Loucy (cell line): ENCODE results near the gene ODF2.

ENCODE experiments used
- H2AFZ ChIP-seq: fragments of 200-600 bp; sonication (generic); 2 replicates; pipeline ENCODE4 v1.6.0; 2016; ENCODE audit warnings: antibody characterized with exemption, mild to moderate bottlenecking, low read length, moderate library complexity
- H3F3A ChIP-seq: fragments of 200-600 bp; 2 replicates; pipeline ENCODE4 v1.6.0; 2016; ENCODE audit warnings: antibody characterized with exemption, low read depth, mild to moderate bottlenecking
- H3K27me3 ChIP-seq: fragments of 200-600 bp; sonication (generic); 2 replicates; pipeline ENCODE4 v1.6.1; 2014; ENCODE audit warnings: low read length, mild to moderate bottlenecking; ENCODE audit not compliant: insufficient read depth, poor library complexity, severe bottlenecking
- H3K36me3 ChIP-seq: fragments of 200-600 bp; sonication (generic); 2 replicates; pipeline ENCODE4 v1.6.1; 2016; ENCODE audit warnings: low read length; ENCODE audit not compliant: insufficient read depth
- H3K4me1 ChIP-seq: fragments of 200-600 bp; sonication (generic); 2 replicates; pipeline ENCODE4 v1.5.1; 2014; ENCODE audit warnings: low read length, mild to moderate bottlenecking; ENCODE audit not compliant: insufficient read depth, poor library complexity, severe bottlenecking
- H3K4me2 ChIP-seq: fragments of 200-600 bp; sonication (generic); 2 replicates; pipeline ENCODE4 v1.6.0; 2014; ENCODE audit warnings: antibody characterized with exemption, low read length, low read depth, mild to moderate bottlenecking; ENCODE audit not compliant: poor library complexity, severe bottlenecking
- H3K4me3 ChIP-seq: fragments of 200-600 bp; sonication (generic); 2 replicates; pipeline ENCODE4 v1.5.1; 2014; ENCODE audit warnings: low read length, mild to moderate bottlenecking, mixed read lengths; ENCODE audit not compliant: poor library complexity, severe bottlenecking
- H3K79me2 ChIP-seq: fragments of 200-600 bp; sonication (generic); 2 replicates; pipeline ENCODE4 v1.6.1; 2014; ENCODE audit warnings: low read length; ENCODE audit not compliant: insufficient read depth
- H3K9ac ChIP-seq: fragments of 200-600 bp; sonication (generic); 2 replicates; pipeline ENCODE4 v1.6.0; 2014; ENCODE audit warnings: mild to moderate bottlenecking, low read depth, low read length, moderate library complexity; ENCODE audit not compliant: poor library complexity, severe bottlenecking
- H3K9me2 ChIP-seq: fragments of 200-600 bp; sonication (generic); replicated peaks from 2 replicates; pipeline ENCODE4 v1.6.1; 2016; ENCODE audit warnings: low read depth, low read length, mixed read lengths
- H3K9me3 ChIP-seq: fragments of 200-600 bp; sonication (generic); 2 replicates; pipeline ENCODE4 v1.6.1; 2014; ENCODE audit warnings: mild to moderate bottlenecking, antibody characterized with exemption, low read length, low read depth; ENCODE audit not compliant: insufficient read depth
- H4K20me1 ChIP-seq: fragments of 200-600 bp; sonication (generic); 2 replicates; pipeline ENCODE4 v1.6.0; 2014; ENCODE audit warnings: antibody characterized with exemption, low read length, mild to moderate bottlenecking; ENCODE audit not compliant: insufficient read depth, poor library complexity, severe bottlenecking
- CTCF ChIP-seq: fragments of 200-600 bp; sonication (generic); conservative IDR thresholded peaks from 2 replicates; pipeline ENCODE4 v1.5.1; 2014; ENCODE audit warnings: mild to moderate bottlenecking, antibody characterized with exemption, low read length
- EZH2phosphoT487 ChIP-seq: fragments of 200-600 bp; IDR thresholded peaks from 2 replicates; pipeline ENCODE4 v1.6.1; 2018; ENCODE audit warnings: antibody characterized with exemption, mild to moderate bottlenecking, moderate library complexity, borderline replicate concordance

ODF2 gene

DNA sequence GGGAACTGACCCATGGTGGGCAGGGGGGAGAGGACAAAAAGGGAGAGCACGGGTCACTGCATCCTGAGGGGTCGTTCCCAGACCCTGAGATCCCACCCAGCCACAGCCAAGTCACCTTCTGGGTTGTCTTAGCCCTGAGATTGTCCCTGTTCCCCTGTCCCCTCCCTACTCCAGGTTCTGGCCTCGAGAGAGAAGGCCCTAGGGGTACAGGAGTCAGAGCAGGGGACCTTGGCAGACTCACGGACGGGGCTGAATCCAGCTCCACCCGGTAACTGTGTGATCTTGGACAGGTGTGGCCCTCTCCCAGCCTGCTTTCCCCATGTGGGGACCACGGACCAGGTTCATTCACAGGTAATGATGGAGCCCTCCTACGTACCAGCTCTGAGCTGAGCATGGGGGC lies 46.4 kb upstream of the ODF2 start:
- H3F3A ChIP-seq = no peaks in the 10 kb centered on the region
- H3K9me3 ChIP-seq = no peaks in the 10 kb centered on the region
- H3K27me3 ChIP-seq = no peaks in the 10 kb centered on the region
- H3K9ac ChIP-seq = no peak overlapping the region
- H3K4me2 ChIP-seq = no peak overlapping the region
- H3K4me3 ChIP-seq = no peak overlapping the region
- no peaks in the 10 kb centered on the region for H3K4me1 ChIP-seq
- H2AFZ ChIP-seq = no peak overlapping the region
- no peaks in the 10 kb centered on the region for H3K79me2 ChIP-seq
- H3K36me3 ChIP-seq = no peaks in the 10 kb centered on the region
- no peaks in the 10 kb centered on the region for H4K20me1 ChIP-seq
- H3K9me2 ChIP-seq = no peaks in the 10 kb centered on the region
- TF ChIP-seq EZH2phosphoT487 (no peak), CTCF (no peak)

DNA sequence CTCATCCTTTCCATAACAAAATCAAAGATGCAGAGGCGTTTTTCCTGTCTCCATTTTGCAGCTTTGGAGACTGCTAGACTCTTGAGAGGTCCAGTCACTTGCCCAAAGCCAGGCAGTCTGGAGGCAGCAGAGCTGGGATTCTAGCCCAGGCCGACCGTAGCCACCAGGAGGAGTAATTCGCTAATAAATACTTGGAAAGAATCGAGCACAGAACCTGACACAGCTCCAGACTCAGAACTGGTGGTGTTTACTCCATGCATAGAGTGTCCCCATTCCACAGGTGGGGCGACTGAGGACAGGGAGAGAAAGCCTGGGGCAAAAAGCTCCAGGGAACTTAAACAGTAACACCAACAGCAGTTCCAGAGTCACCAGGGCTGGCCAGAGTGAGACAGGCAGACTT lies 45.8 kb upstream of the ODF2 start:
- H3K27me3 ChIP-seq = no peaks in the 10 kb centered on the region

GRCh38 chr9:128411364-128412119 lies 44.3 kb upstream of the ODF2 start:
- H3F3A ChIP-seq = no peaks in the 10 kb centered on the region
- H2AFZ ChIP-seq = peak overlapping the region; percentile 78
- H3K79me2 ChIP-seq = no peaks in the 10 kb centered on the region
- no peaks in the 10 kb centered on the region for H3K36me3 ChIP-seq
- H3K9ac ChIP-seq = no peak overlapping the region
- H3K4me3 ChIP-seq = no peak overlapping the region
- no peaks in the 10 kb centered on the region for H3K9me3 ChIP-seq
- no peak overlapping the region for H3K4me2 ChIP-seq
- TF ChIP-seq EZH2phosphoT487 (no peak), CTCF (no peak)
- no peaks in the 10 kb centered on the region for H3K9me2 ChIP-seq
- H3K4me1 ChIP-seq = no peaks in the 10 kb centered on the region
- no peaks in the 10 kb centered on the region for H4K20me1 ChIP-seq
- H3K27me3 ChIP-seq = no peaks in the 10 kb centered on the region

More for the DNA sequence above, 45.8 kb upstream of the ODF2 start:
- H3K9me2 ChIP-seq = no peaks in the 10 kb centered on the region
- H3K4me2 ChIP-seq = no peak overlapping the region
- H3K4me1 ChIP-seq = no peaks in the 10 kb centered on the region
- H4K20me1 ChIP-seq = no peaks in the 10 kb centered on the region
- H3K9ac ChIP-seq = no peak overlapping the region
- no peak overlapping the region for H2AFZ ChIP-seq
- no peak for TF ChIP-seq EZH2phosphoT487
- TF ChIP-seq CTCF = 0 out of 2 replicates have a peak, but pooled peaks have one; percentile 18
- H3K4me3 ChIP-seq = no peak overlapping the region
- no peaks in the 10 kb centered on the region for H3F3A ChIP-seq
- no peaks in the 10 kb centered on the region for H3K79me2 ChIP-seq
- H3K9me3 ChIP-seq = no peaks in the 10 kb centered on the region
- no peaks in the 10 kb centered on the region for H3K36me3 ChIP-seq
